OCI-LY1 (cell line): ENCODE results near the gene CCDC28B.

Experiments
- EZH2 ChIP-seq: fragments of 200-600 bp; sonication (generic), shearing (Covaris generic); IDR thresholded peaks from 2 replicates; pipeline ENCODE4 v1.8.0; 2017; ENCODE audit warnings: borderline replicate concordance, mixed run types, mild to moderate bottlenecking, antibody characterized with exemption, low read length, moderate library complexity, mixed read lengths
- TF ChIP-seq, protein P1 (sequence below): fragments of 200-600 bp; sonication (generic), shearing (Covaris generic); IDR thresholded peaks from 2 replicates; pipeline ENCODE4 v1.5.1; 2017; ENCODE audit warnings: mild to moderate bottlenecking, antibody characterized with exemption, low read length, moderate library complexity, mixed read lengths

DNA sequence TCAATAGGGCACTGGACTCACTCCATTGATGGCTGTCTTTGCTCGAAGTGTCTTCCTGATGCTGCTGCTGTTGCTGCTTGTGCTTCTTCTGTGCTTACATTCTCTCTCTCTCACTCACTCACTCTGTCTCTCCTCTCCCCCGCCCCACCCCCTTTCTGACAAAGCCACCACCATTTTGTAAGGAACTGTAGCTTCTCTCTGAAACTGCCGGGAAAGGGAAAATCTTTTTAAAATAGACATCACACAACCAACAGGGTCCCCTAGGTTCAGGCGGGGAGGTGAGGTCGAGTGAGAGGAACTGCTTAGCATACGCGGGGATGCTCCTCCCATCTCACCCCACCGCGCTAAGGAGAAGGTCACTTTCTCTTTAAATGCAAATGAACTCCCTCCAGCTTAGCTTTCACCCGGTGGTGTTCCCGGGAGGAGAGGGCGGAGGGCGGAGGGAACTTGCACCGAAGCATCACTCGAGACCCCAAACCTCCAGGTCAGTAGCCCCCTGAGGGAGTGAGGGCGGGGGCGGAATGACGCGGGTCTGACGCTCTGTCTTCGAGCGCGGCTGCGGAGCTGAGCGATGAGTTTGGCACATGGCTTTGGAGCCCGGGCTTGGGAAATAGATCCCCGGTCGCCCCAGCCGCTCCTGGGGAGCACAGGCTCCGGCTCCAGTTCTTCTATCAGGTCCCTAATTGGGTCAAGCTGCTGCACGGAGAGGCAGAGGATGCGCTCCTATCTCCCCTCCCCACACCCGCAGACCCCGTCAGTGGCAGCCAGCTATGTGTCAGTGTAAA, at the start of gene CCDC28B:
- TF ChIP-seq, protein P1, sequence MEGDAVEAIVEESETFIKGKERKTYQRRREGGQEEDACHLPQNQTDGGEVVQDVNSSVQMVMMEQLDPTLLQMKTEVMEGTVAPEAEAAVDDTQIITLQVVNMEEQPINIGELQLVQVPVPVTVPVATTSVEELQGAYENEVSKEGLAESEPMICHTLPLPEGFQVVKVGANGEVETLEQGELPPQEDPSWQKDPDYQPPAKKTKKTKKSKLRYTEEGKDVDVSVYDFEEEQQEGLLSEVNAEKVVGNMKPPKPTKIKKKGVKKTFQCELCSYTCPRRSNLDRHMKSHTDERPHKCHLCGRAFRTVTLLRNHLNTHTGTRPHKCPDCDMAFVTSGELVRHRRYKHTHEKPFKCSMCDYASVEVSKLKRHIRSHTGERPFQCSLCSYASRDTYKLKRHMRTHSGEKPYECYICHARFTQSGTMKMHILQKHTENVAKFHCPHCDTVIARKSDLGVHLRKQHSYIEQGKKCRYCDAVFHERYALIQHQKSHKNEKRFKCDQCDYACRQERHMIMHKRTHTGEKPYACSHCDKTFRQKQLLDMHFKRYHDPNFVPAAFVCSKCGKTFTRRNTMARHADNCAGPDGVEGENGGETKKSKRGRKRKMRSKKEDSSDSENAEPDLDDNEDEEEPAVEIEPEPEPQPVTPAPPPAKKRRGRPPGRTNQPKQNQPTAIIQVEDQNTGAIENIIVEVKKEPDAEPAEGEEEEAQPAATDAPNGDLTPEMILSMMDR, result no peak
- no peak for TF ChIP-seq EZH2
